Spleen (tissue), 7 donors: Measurements from ENCODE around the gene OPRPN.

Source experiments
- CTCF ChIP-seq, 11 experiments: fragments of 200-600 bp in 7 of 11; fragments of 450-650 bp in 4 of 11; sonication (generic) in 4 of 11; IDR thresholded peaks in 8 of 11; conservative IDR thresholded peaks in 3 of 11; 1 replicate in 7 of 11; 2 replicates in 4 of 11; pipeline versions ENCODE4 v1.4.0 to v1.8.0; 2016 to 2021; ENCODE audit warnings: antibody characterized with exemption in 11 of 11, inconsistent platforms in 4 of 11, mild to moderate bottlenecking in 1 of 11
- POLR2A ChIP-seq, 3 donors: fragments of 450-650 bp; IDR thresholded peaks; one replicate each; pipeline ENCODE4 v1.5.1; 2017; ENCODE audit warnings: antibody characterized with exemption in 3 of 3, mild to moderate bottlenecking in 1 of 3
- POLR2AphosphoS5 ChIP-seq, 3 donors: sonication (generic); formaldehyde crosslinking; IDR thresholded peaks; one replicate each; pipeline ENCODE4 v1.5.1; 2017; ENCODE audit warnings: antibody characterized with exemption in 3 of 3
- donor health status: DM: no; HTN: no; CAD: no; lungs with moderate emphysema.
- donor health status: DM: no; HTN: no; CAD: no.
- donor health status: DM: no; HTN: no; CAD: no.

- TF ChIP-seq CTCF (IDR thresholded peaks at IDR 0.05 in 8 of 11, conservative IDR thresholded peaks at IDR 0.05 in 3 of 11) (no peak), POLR2A (IDR thresholded peaks at IDR 0.05) (no peak), POLR2AphosphoS5 (IDR thresholded peaks at IDR 0.05) (no peak)
Measured at GRCh38 chr4:70437197-70437596, 39.5 kb downstream of the OPRPN start.
